Measurements from ENCODE around the gene MBNL1.
"Not testable (repeated sequence)": the region's sequence is repeated elsewhere in the genome, so short reads cannot be mapped to it uniquely, and the experiment has no call there.

Gene MBNL1

DNA sequence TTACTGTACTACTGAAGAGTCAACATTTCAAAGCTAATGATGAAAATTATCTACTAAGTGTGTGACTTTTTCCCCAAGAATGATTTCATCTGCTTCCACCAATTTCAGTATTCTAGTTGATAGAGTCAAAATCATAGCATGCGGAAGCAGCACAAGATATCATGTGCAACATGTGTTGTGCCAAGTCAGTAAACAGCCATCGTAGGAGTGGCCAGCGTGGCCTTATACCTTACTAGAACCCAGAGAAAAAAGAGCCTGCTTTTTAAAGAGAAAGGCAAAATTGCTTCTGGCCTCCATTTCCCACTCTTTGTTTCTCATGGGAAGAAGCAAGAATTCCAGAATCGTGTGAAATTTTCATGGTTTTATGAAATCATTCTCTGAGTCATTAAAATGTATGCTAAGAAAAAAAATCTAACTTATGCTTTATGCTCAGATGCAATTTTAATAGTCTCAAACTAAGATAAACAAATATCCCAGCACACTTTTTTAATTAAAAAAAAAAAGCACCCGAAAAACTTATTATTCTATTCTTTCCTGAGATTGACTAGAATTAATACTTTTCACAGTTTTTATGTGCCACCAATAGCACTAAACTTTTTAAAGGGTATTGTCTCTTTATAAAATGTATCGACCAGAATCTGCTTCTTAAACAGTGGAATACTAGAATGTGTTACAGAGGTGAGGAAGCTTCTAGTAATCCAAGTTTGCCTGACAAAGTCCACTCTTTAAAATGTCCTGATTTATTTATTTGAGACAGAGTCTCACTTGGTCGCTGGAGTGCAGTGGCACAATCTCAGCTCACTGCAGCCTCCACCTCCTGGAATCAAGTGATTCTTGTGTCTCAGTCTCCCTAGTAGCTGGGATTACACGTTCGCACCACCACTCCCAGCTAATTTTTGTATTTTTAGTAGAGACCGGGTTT lies 87.3 kb downstream of the MBNL1 start:
- DNase-seq = no peak

GRCh38 chr3:152356870-152357276 lies 88.1 kb downstream of the MBNL1 start:
- no peak for DNase-seq

GRCh38 chr3:152357587-152357986 lies 88.9 kb downstream of the MBNL1 start:
- no peak for DNase-seq

DNA sequence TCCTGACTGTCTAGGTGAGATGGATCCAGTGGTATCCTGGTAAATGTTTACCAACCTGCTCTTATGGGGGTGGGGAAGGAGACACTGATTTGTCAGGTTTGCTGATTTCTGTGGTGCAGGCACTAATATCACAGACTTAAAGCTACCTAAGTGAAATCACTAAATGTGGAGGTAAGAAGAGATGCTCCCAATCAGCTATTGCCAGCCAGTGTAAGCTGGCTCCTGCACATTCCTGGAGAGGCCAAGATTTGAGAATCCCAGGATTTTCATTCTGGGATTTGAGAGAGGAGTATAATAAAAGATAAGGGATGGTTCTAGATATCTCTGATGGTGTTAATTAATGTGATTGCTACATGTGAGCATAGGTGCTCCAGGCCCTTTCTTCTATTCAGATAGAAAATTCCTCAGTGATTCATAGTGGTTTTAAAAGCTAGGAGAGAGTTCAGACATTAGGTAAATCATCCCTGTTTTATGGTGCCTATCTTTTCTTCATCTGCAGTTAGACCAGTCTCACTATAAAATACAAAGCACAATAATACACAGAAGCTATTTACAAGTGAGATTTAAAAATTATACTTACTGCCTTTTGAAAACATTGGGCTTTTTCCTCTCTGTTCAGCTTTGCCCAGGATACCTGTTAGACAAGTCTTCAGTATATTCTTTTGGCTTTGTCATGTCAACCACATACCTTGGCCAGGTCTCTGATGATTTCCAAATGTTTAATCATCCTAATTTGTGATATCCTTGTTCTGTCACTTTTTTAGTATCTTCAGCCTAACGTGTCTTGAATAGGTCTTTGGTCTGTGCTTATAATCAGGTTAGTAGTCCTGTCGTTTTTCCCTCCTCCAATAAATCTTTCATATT lies 90.9 kb downstream of the MBNL1 start:
- DNase-seq = no peak

- DNase-seq = no peak
Observed at GRCh38 chr3:152360302-152360701, 91.6 kb downstream of the MBNL1 start.

- DNase-seq = no peak
Observed at GRCh38 chr3:152360966-152361365, 92.2 kb downstream of the MBNL1 start.

DNA sequence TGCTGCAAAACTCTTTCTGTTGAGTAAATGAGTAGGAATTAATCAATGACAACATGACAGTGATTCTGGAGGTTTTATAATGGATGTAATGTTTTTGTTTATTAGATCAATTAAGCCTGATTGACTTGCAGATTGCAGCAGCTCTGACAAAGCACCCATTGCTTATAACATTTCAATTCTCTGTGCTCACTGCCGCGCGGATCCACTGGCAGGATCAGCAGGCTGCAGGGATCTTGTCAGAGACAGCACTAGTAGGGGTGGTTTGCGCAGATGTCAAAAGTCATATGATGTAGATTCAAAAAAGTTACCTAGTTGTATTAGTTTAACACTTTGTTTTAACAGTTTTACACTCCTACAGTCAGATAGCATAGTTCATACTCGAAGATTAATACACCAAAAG lies 93.4 kb downstream of the MBNL1 start:
- DNase-seq = no peak

DNA sequence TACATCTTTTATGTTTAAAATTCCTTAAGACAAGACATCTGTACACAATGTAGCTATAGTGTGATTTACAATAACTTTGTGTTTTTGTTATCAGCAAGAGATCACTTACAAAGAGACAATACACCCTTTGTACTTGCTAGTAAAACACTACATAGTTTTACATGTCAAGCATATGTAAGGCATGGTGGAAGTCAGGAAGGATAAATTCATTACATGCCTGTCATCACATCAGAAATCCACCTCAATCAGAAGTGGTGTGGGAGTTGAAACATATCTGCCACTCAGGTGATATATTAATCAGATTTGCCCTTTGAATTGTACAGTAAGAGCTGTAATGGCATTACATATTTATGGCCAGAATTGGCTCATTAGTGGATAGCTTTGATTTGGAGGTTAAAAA lies 95.5 kb downstream of the MBNL1 start:
- DNase-seq = no peak

DNA sequence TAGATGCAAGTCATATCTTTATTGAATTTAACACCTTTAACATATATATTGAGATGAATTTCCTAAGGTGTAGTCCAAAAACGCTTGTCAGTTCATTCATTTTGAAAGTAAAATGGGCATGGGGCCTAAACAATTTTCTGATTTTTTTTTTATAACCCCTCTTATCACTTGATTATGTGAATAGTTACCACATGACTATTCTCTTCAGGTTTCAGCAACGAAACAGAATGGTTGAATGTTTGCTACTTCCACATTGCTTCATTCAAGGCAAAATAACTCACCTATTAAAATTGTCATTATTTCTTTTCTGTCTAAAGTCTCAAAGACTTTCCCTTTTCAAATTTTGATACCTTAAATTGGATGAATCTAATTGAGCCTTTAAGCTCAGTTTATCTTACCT lies 96.4 kb downstream of the MBNL1 start:
- no peak for DNase-seq

GRCh38 chr3:152365766-152366593 lies 97.3 kb downstream of the MBNL1 start:
- no peak for DNase-seq

GRCh38 chr3:152367192-152367591 lies 98.5 kb downstream of the MBNL1 start:
- not testable (repeated sequence) for DNase-seq

- not testable (repeated sequence) for DNase-seq
Observed at GRCh38 chr3:152372633-152373032, 103.9 kb downstream of the MBNL1 start.

- no peak for DNase-seq
Observed at GRCh38 chr3:152373379-152373778, 104.7 kb downstream of the MBNL1 start.

GRCh38 chr3:152374262-152374990 lies 105.7 kb downstream of the MBNL1 start:
- no peak for DNase-seq

GRCh38 chr3:152375546-152375945 lies 106.8 kb downstream of the MBNL1 start:
- no peak for DNase-seq

DNA sequence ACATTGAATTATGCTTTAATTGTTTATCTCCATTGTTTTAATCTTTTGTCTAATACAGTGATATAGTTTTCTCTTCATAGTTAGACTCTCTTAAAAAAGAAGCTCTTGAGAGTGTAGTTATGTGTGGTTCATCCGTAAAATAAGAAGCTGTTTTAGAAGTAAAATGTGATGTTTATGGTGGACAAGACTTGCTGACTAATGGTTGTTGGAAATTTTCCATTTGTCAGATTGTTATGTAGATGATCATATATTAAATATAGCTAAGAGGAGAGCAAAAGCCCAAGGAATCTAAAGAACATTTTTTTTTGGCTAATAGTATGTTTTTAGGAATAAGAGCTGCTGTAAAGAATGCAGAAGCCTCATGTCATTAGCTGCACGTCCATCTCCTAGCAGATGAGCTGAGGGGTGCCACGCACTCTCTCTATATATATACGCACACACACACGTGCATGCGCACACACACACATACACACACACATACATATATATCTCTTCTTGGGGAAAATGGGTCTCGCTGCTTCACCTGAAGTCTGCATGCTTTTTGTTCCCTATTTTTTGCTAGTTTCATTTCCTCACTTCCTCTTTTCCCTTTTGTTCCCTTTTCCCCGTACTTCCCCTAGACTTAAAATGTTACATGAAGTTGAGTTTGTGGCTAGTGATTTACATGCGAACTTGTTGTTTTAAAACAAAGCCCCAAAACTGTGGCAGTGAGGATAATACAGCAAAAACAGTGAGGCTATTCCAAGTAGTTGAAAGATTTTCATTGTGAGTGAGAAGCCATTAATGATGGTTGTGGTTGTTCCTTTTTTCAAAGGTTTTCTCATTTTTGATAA lies 107.8 kb downstream of the MBNL1 start:
- DNase-seq = peak in 1 of 2 donors; percentile 92

GRCh38 chr3:152377184-152377570 lies 108.4 kb downstream of the MBNL1 start:
- DNase-seq = no peak

- DNase-seq = no peak
Observed at GRCh38 chr3:152379415-152380042, 110.8 kb downstream of the MBNL1 start.

DNA sequence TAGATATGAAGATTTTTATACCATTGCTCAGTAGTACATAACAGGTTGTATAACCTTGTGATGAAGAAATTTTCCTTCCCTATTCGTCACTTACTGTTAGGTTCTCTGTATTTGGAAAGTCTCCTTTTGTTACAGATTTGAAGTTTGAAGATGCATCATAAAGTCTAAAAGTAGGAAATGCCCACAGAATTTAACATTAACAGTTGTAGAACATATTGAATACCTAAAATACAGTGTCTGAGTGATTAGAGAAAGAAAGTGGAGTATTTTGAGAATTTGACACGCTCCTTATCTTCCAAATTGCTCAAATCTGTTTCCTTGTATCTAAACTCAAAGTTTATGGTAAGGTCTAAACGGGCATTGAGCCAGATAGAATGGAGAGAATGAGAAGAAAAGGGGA lies 111.3 kb downstream of the MBNL1 start:
- DNase-seq = no peak

- DNase-seq = no peak
Observed at GRCh38 chr3:152381881-152382295, 113.2 kb downstream of the MBNL1 start.

All from bone marrow (tissue), 2 donors.